ENCODE measurements around the gene SEC22A.

SEC22A gene

DNA sequence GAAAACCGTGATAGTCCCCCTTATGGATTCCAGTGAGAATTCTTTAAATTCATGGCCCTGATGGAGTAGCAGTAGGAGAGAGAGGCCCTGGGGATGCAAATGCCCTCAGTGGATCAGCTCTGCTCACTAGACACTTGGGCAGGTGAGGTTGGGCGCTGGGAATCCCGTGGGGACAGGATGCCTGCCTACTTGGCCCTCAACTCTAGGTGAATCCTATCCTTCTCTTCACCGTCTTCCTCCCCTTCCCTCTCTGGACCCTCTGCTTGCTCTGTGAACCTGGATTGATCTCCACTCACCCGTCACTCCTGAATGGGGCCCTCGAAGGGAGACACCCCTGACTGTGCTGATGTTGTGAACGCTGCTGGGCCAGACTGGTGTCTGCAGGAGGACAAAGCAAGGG lies 77.4 kb downstream of the SEC22A start:
- Histone ChIP-seq H4K20me1 (ENCODE audit: insufficient read depth, low read length, poor library complexity, severe bottlenecking) (no peaks in the 10 kb centered on the region), H3F3A (ENCODE audit: low read depth) (no peaks in the 10 kb centered on the region), H3K4me3 (ENCODE audit: low read length, poor library complexity, severe bottlenecking) (no peak overlapping the region), H3K79me2 (ENCODE audit: insufficient read depth, low read length) (no peaks in the 10 kb centered on the region), H3K9ac (ENCODE audit: low read depth, low read length, poor library complexity, severe bottlenecking) (no peak overlapping the region), H2AFZ (ENCODE audit: low read length) (no peak overlapping the region), H3K27me3 (ENCODE audit: insufficient read depth, low read length, poor library complexity, severe bottlenecking) (no peaks in the 10 kb centered on the region), H3K4me2 (ENCODE audit: low read depth, low read length, poor library complexity, severe bottlenecking) (no peak overlapping the region), H3K9me2 (replicated peaks; ENCODE audit: low read depth, low read length) (no peaks in the 10 kb centered on the region), H3K36me3 (ENCODE audit: insufficient read depth, low read length) (no peaks in the 10 kb centered on the region), H3K4me1 (ENCODE audit: insufficient read depth, low read length, poor library complexity, severe bottlenecking) (no peaks in the 10 kb centered on the region), H3K9me3 (ENCODE audit: insufficient read depth, low read depth, low read length) (no peaks in the 10 kb centered on the region)
- no peak for TF ChIP-seq EZH2phosphoT487 (IDR thresholded peaks at IDR 0.05; ENCODE audit: borderline replicate concordance)
- TF ChIP-seq CTCF (conservative IDR thresholded peaks at IDR 0.05; ENCODE audit: low read length): no peak

GRCh38 chr3:123281406-123281805 lies 79.7 kb downstream of the SEC22A start:
- no peak overlapping the region for H3K9ac ChIP-seq (ENCODE audit: low read depth, low read length, poor library complexity, severe bottlenecking)
- no peaks in the 10 kb centered on the region for H4K20me1 ChIP-seq (ENCODE audit: insufficient read depth, low read length, poor library complexity, severe bottlenecking)
- H3K9me3 ChIP-seq (ENCODE audit: insufficient read depth, low read depth, low read length): no peaks in the 10 kb centered on the region
- no peaks in the 10 kb centered on the region for H3F3A ChIP-seq (ENCODE audit: low read depth)
- no peak overlapping the region for H3K4me3 ChIP-seq (ENCODE audit: low read length, poor library complexity, severe bottlenecking)
- H3K27me3 ChIP-seq (ENCODE audit: insufficient read depth, low read length, poor library complexity, severe bottlenecking): no peaks in the 10 kb centered on the region
- no peaks in the 10 kb centered on the region for H3K36me3 ChIP-seq (ENCODE audit: insufficient read depth, low read length)
- no peak overlapping the region for H3K4me2 ChIP-seq (ENCODE audit: low read depth, low read length, poor library complexity, severe bottlenecking)
- H3K4me1 ChIP-seq (ENCODE audit: insufficient read depth, low read length, poor library complexity, severe bottlenecking): no peaks in the 10 kb centered on the region
- no peak overlapping the region for H2AFZ ChIP-seq (ENCODE audit: low read length)
- H3K79me2 ChIP-seq (ENCODE audit: insufficient read depth, low read length): no peaks in the 10 kb centered on the region
- TF ChIP-seq EZH2phosphoT487 (IDR thresholded peaks at IDR 0.05; ENCODE audit: borderline replicate concordance) (no peak), CTCF (conservative IDR thresholded peaks at IDR 0.05; ENCODE audit: low read length) (no peak)
- no peaks in the 10 kb centered on the region for H3K9me2 ChIP-seq (replicated peaks; ENCODE audit: low read depth, low read length)

DNA sequence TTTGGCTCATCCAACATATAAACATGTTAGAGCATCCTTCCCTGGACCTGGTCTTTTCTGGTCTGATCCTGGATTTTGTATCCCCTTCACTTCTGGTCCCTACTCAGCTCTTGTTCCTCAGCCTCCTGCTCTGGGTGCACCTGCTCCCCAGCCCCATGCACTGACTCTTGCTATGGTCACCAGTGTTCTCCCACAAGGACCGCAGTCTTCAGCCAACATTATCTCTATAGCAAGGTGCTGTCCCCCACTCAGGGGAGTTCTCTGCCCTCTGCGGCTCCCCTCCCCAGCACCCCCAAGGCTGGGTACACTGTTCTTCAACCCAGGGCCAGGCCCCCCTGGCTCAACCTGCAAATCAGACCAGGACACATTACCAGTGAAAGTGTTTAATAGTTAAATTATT lies 80.2 kb downstream of the SEC22A start:
- H2AFZ ChIP-seq (ENCODE audit: low read length): no peak overlapping the region
- no peaks in the 10 kb centered on the region for H3F3A ChIP-seq (ENCODE audit: low read depth)
- no peaks in the 10 kb centered on the region for H3K79me2 ChIP-seq (ENCODE audit: insufficient read depth, low read length)
- TF ChIP-seq EZH2phosphoT487 (IDR thresholded peaks at IDR 0.05; ENCODE audit: borderline replicate concordance): no peak
- no peak for TF ChIP-seq CTCF (conservative IDR thresholded peaks at IDR 0.05; ENCODE audit: low read length)
- H3K9ac ChIP-seq (ENCODE audit: low read depth, low read length, poor library complexity, severe bottlenecking): no peak overlapping the region
- H4K20me1 ChIP-seq (ENCODE audit: insufficient read depth, low read length, poor library complexity, severe bottlenecking): no peaks in the 10 kb centered on the region
- H3K9me2 ChIP-seq (replicated peaks; ENCODE audit: low read depth, low read length): no peaks in the 10 kb centered on the region
- no peak overlapping the region for H3K4me3 ChIP-seq (ENCODE audit: low read length, poor library complexity, severe bottlenecking)
- no peaks in the 10 kb centered on the region for H3K9me3 ChIP-seq (ENCODE audit: insufficient read depth, low read depth, low read length)
- no peak overlapping the region for H3K4me2 ChIP-seq (ENCODE audit: low read depth, low read length, poor library complexity, severe bottlenecking)
- no peaks in the 10 kb centered on the region for H3K4me1 ChIP-seq (ENCODE audit: insufficient read depth, low read length, poor library complexity, severe bottlenecking)
- no peaks in the 10 kb centered on the region for H3K27me3 ChIP-seq (ENCODE audit: insufficient read depth, low read length, poor library complexity, severe bottlenecking)
- H3K36me3 ChIP-seq (ENCODE audit: insufficient read depth, low read length): no peaks in the 10 kb centered on the region
